Tibial nerve (tissue), 4 donors: ENCODE measurements around the gene NKX2-3. TPM values are rescaled to one million over a fixed set of nuclear protein-coding genes. Genes with fewer than 3 reads are reported as not detected.

Experiments used
- DNase-seq, 2 donors: peaks; one replicate each; pipeline ENCODE4 v3.0.0-alpha.2; 2019; ENCODE audit warnings: low spot score in 2 of 2
- H3K27ac ChIP-seq, 4 donors: fragments of 200-600 bp; sonication (generic) in 3 of 4; one replicate each; pipeline ENCODE4 v1.5.1; 2017 to 2019; ENCODE audit warnings: mild to moderate bottlenecking in 1 of 4
- H3K27me3 ChIP-seq, 2 donors: fragments of 200-600 bp; sonication (generic) in 1 of 2; one replicate each; pipeline versions ENCODE4 v1.5.1 to v1.6.0; 2017 to 2019
- H3K36me3 ChIP-seq, 3 donors: fragments of 200-600 bp; sonication (generic); one replicate each; pipeline ENCODE4 v1.5.1; 2018 to 2019
- H3K4me1 ChIP-seq, 4 donors: fragments of 200-600 bp; sonication (generic) in 3 of 4; one replicate each; pipeline ENCODE4 v1.5.1; 2017 to 2019
- H3K4me3 ChIP-seq, 4 donors: fragments of 200-600 bp; sonication (generic) in 3 of 4; one replicate each; pipeline ENCODE4 v1.5.1; 2017 to 2019; ENCODE audit warnings: mild to moderate bottlenecking in 1 of 4, moderate library complexity in 1 of 4
- H3K9me3 ChIP-seq, 4 donors: fragments of 200-600 bp; sonication (generic) in 3 of 4; one replicate each; pipeline ENCODE4 v1.5.1; 2017 to 2019
- EP300 ChIP-seq, 2 donors: sonication (generic); formaldehyde crosslinking; IDR thresholded peaks; one replicate each; pipeline ENCODE4 v1.6.1; 2017; ENCODE audit warnings: antibody characterized with exemption in 2 of 2, mild to moderate bottlenecking in 1 of 2
- POLR2A ChIP-seq, 2 donors: fragments of 450-650 bp; IDR thresholded peaks; one replicate each; pipeline ENCODE4 v1.6.1; 2017; ENCODE audit warnings: antibody characterized with exemption in 2 of 2, mild to moderate bottlenecking in 2 of 2, moderate library complexity in 2 of 2
- WGBS, 2 donors: methylation state at CpG; one replicate each; pipeline ENCODE4 v1.1.5; 2018; 5-methylcytosine and 5-hydroxymethylcytosine counted together
- total RNA-seq, 4 donors: library from RNA; depleted of rRNA; stranded (reverse); fragments of >200 nt; gene quantifications; one replicate each; pipeline ENCODE4 v1.1.0, GENCODE V29; 2016
- TF ChIP-seq, protein P1 (sequence below), 5 experiments: fragments of 200-600 bp in 3 of 5; fragments of 450-650 bp in 2 of 5; sonication (generic) in 3 of 5; IDR thresholded peaks; one replicate each; pipeline ENCODE4 v1.5.1; 2016 to 2019; ENCODE audit warnings: antibody characterized with exemption in 5 of 5, mild to moderate bottlenecking in 3 of 5, moderate library complexity in 2 of 5

NKX2-3 gene
- total RNA-seq, 4 donors from 2014 or later: not detected

DNA sequence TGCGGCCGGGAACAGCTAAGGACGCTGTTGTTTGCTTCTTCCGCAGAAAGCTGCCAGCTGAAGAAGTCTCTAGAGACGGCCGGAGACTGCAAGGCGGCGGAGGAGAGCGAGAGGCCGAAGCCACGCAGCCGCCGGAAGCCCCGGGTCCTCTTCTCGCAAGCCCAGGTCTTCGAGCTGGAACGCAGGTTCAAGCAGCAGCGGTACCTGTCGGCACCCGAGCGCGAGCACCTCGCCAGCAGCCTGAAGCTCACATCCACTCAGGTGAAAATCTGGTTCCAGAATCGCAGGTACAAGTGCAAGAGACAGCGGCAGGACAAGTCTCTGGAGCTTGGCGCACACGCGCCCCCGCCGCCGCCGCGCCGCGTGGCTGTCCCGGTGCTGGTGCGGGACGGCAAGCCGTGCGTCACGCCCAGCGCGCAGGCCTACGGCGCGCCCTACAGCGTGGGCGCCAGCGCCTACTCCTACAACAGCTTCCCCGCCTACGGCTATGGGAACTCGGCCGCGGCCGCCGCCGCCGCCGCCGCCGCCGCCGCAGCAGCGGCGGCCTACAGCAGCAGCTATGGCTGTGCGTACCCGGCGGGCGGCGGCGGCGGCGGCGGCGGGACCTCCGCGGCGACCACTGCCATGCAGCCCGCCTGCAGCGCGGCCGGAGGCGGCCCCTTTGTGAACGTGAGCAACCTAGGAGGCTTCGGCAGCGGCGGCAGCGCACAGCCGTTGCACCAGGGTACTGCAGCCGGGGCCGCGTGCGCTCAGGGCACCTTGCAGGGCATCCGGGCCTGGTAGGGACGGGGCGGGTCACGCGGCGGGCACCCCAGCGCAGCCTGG lies 2.4 kb downstream of the NKX2-3 start:
- peak overlapping the region in 1 of 4 donors; percentile 40 for H3K27ac ChIP-seq
- H3K4me1 ChIP-seq: peaks cover 0 to 70% (median 18%) of the 10 kb centered on the region in 4 donors
- H3K36me3 ChIP-seq: no peaks in the 10 kb centered on the region
- peaks cover 6 to 97% of the 10 kb centered on the region in 2 donors for H3K27me3 ChIP-seq
- 1 to 2% methylated on average over 61 to 82 of the region's 100 CpGs for WGBS, 2 donors
- H3K9me3 ChIP-seq: no peaks in the 10 kb centered on the region
- H3K4me3 ChIP-seq: peak overlapping the region in 2 of 4 donors; percentile 37 to 38
- no peak for DNase-seq
- TF ChIP-seq POLR2A (IDR thresholded peaks at IDR 0.05) (no peak), EP300 (IDR thresholded peaks at IDR 0.05) (no peak)
- TF ChIP-seq, protein P1, sequence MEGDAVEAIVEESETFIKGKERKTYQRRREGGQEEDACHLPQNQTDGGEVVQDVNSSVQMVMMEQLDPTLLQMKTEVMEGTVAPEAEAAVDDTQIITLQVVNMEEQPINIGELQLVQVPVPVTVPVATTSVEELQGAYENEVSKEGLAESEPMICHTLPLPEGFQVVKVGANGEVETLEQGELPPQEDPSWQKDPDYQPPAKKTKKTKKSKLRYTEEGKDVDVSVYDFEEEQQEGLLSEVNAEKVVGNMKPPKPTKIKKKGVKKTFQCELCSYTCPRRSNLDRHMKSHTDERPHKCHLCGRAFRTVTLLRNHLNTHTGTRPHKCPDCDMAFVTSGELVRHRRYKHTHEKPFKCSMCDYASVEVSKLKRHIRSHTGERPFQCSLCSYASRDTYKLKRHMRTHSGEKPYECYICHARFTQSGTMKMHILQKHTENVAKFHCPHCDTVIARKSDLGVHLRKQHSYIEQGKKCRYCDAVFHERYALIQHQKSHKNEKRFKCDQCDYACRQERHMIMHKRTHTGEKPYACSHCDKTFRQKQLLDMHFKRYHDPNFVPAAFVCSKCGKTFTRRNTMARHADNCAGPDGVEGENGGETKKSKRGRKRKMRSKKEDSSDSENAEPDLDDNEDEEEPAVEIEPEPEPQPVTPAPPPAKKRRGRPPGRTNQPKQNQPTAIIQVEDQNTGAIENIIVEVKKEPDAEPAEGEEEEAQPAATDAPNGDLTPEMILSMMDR (IDR thresholded peaks at IDR 0.05): no peak

DNA sequence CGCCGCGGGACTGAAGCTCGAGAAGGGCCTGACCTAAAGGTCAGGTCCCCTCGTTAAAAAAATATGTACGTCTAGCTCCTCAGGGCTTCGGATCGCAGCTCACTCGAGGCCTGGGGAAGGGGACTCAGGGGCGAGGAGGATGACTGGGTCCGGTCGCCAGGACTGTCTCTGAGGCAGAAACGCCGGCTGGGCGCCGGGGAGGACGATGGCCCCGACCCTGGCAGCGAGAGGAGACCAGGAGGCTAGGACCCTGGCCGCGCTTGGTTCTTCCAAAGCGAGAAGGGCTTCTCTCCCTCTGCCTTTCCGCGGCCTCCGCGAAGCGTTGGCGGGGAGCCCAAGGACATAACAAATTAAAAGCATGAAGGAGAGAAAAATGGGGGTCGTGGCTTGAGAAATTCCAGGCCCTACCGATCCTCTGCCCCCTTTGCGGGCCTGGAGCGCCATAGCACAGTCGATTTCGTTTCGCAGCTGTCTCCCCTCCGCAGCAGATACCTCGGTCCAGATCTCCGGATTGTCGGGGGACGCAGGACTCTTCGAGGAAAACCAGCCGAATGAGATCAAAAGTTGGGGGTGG lies 3.1 kb downstream of the NKX2-3 start:
- peaks cover 0 to 69% (median 21%) of the 10 kb centered on the region in 4 donors for H3K4me1 ChIP-seq
- no peak for TF ChIP-seq EP300 (IDR thresholded peaks at IDR 0.05)
- TF ChIP-seq, protein P1 (IDR thresholded peaks at IDR 0.05): no peak
- no peak for TF ChIP-seq POLR2A (IDR thresholded peaks at IDR 0.05)
- 6 to 12% methylated on average over 36 to 42 of the region's 42 CpGs for whole genome bisulfite sequencing, 2 donors
- no peak for DNase-seq
- peak overlapping the region in 1 of 4 donors; percentile 40 for H3K27ac ChIP-seq
- H3K9me3 ChIP-seq: no peaks in the 10 kb centered on the region
- no peaks in the 10 kb centered on the region for H3K36me3 ChIP-seq
- peak overlapping the region in 2 of 4 donors; percentile 37 to 38 for H3K4me3 ChIP-seq
- peaks cover 6 to 97% of the 10 kb centered on the region in 2 donors for H3K27me3 ChIP-seq

DNA sequence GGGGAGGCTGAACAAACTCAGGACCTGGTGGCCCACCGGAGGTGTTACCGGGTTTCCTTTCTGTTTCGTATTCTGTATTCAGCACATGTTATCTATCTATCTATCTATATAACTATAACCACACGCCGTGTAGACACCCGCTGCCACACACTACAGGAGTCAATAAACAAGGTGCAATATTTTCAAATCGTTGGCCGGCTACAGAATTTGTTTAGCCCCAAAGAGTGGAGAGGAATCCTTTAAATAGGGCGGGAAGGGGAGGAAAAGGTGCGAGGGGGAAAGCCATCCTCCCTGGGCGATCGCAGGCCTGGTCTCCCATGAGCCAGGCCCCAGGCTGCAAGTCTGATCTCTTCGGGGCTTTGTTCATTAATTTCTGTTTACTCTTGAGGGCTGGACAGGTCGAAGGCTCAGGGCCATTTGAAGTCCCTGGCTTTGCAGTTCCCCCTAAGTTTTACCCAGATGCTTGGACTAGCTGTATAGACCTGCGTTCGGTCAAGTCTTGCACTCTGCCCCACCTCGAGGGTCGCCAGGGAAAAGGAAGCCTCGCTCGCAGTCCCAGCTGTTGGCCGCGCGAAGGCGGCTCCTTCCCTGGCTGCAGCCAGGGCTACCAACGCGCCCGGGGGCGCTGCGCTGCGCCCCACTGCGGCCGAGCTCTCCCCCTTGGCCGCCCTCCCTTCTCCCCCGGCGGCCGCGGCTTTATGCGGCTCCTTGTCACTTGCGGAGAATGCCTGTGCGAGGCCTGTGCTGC lies 3.8 kb downstream of the NKX2-3 start:
- Histone ChIP-seq H3K4me1 (peaks cover 0 to 65% (median 21%) of the 10 kb centered on the region in 4 donors), H3K4me3 (peak overlapping the region in 2 of 4 donors; percentile 31 to 37)
- WGBS, 2 donors: 16 to 24% methylated on average over 20 to 27 of the region's 40 CpGs

DNA sequence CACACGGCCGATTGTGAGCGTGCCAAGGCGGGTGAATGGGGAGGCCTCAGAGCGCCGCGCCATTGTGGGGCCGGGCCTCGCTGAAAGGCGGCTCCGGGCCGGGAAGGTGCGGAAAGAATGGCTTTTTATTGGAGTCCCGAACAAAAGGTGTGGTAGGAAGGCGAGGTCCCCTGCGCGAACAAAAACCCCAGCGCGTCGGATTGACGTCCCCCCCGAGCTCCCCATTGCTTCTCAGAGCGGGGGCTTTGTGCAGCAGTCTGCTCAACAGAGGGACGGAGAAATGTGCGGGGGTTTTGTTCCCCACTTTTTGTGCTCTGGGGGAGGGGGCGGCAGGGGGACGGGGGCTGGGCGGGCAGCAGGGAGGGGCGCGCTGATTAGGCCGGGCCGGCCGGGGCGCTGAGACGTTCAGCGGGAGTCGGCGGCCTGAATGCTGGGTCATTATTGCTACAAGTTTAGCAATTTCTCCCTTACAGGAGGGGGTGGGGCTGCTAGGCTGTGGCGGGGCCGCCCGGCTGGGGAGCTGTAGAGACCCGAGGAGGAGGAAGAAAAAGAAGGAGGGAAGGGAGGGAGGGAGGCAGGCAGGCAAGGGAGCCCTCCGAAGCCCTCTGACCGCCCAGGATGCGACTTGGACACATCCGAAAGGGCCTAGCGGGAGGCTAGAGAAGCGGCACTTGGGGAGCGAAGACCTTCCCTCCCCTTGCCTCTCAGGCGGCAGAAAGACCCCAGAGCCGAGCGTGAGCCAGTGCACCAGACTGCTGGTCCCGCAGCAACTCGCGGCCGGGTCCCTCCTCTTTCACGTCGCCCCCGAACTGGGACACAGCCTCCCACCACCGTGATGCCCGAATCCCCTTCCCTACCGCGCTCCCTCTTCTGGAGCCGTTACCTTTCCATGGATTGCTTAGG lies 4.6 kb downstream of the NKX2-3 start:
- TF ChIP-seq EP300 (IDR thresholded peaks at IDR 0.05) (no peak), POLR2A (IDR thresholded peaks at IDR 0.05) (no peak)
- TF ChIP-seq, protein P1 (IDR thresholded peaks at IDR 0.05): no peak
- Histone ChIP-seq H3K27me3 (peaks cover 6 to 97% of the 10 kb centered on the region in 2 donors), H3K9me3 (no peaks in the 10 kb centered on the region), H3K36me3 (no peaks in the 10 kb centered on the region), H3K4me1 (peaks cover 0 to 64% (median 21%) of the 10 kb centered on the region in 4 donors), H3K27ac (peak overlapping the region in 1 of 4 donors; percentile 40), H3K4me3 (peak overlapping the region in 2 of 4 donors; percentile 31 to 37)
- no peak for DNase-seq
- WGBS, 2 donors: 2 to 3% methylated on average over 49 to 61 of the region's 64 CpGs

More for the DNA sequence above, 3.8 kb downstream of the NKX2-3 start:
- H3K27ac ChIP-seq: peak overlapping the region in 1 of 4 donors; percentile 40
- no peak for DNase-seq
- peaks cover 6 to 97% of the 10 kb centered on the region in 2 donors for H3K27me3 ChIP-seq
- TF ChIP-seq POLR2A (IDR thresholded peaks at IDR 0.05) (no peak), EP300 (IDR thresholded peaks at IDR 0.05) (no peak)
- TF ChIP-seq, protein P1 (IDR thresholded peaks at IDR 0.05): no peak
- H3K36me3 ChIP-seq: no peaks in the 10 kb centered on the region
- no peaks in the 10 kb centered on the region for H3K9me3 ChIP-seq
